ENCODE results near the gene UTF1.

UTF1 gene

DNA sequence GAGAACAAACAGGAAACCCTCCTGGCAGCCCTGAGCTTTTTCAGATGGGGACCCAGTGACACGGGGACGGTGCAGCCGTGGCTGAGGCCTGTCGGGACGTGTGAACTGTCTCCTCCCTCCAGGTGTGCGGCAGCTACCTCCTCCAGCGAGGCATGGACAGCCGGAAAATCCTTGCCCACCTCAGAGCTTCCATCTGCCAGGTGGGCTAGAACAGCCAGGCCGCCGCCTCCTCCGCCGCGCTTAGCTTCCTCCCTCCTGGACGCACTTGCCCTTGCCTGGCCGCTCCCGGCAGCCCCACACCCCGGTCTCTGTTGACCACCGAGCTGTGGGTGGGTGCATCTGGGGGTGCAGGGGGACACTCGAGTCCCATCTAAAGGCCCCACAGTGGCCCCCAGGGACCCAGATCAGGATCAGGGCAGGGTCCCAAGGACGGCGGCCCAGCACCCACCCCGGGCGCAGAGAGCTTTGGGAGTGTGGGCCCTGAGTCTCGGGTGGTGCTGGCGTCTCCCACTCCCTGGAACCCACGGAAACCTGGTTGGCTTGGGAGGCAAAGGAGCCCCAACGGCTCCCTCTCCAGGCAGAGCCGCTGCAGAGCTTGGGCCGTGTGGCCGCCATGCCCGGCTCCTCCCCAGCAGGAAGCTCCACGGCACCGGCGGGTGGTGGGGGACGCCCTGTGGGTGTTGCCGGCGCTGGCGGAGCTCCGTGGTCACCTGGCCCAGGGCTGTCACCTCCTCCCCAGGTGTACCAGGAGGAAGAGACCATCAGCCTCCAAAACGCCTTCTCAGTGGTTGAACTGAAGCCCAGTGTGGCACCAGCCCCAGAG lies 32.9 kb upstream of the UTF1 start:
- no peak for DNase-seq (ENCODE audit: low spot score)

DNA sequence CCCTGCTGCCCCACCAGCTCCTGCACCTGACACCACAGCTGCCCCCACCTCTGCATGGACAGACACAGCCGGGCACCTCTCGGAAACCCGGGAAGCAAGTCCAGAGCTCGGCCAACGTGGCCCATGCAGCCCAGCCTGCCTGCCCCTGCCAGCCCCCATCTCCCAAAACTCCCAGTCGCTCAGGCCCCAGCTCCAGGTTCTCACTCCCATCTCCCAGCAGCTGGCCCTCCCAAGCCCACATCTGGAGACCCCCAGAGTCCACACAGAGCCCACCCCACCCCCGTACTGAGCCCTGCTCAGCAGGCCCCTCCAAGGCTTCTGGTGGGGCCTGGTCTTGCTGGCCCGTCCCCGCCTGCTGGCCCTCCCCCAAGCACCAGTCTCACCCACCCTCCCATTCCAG lies 32.2 kb upstream of the UTF1 start:
- DNase-seq (ENCODE audit: low spot score) = no peak

GRCh38 chr10:133198206-133198605 lies 31.8 kb upstream of the UTF1 start:
- DNase-seq (ENCODE audit: low spot score) = no peak

DNA sequence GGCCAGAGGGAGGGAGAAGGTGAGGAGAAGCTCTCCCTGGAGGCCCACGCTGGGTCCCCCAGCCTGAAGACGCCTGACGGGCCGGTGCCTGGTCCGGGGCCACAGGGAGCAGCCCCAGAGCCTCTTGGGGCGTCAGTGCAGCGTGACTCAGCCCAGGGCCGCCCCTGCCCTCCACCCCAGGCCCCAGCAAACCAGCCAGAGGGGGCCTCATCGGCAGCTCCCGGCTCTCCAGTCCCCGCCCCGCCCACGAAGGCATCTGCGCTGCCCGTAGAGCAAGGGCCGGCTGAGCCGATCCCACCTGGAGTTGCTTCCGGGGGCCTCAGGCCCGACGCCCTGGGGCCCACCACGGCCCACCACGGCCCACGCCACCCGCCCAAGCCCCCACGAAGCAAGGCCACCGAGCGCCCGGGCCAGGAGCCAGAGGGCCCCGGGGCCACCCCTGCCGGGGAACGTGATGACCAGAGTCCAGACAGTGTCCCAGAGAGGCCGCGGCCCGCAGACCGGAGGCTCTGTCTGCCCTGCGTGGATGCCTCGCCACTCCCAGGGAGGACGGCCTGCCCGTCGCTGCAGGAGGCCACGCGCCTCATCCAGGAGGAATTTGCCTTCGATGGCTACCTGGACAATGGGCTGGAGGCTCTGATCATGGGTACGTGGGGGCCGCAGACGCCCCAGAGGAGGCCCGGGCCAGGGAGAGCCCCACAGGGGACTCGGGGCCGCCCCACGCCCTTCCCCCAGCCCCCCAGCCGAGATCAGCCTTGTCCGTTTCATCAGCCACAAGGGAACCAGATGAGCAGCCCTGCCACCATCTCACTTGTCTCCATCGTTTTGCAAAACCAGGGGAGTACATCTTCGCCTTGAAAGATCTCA lies 31.2 kb upstream of the UTF1 start:
- no peak for DNase-seq (ENCODE audit: low spot score)

DNA sequence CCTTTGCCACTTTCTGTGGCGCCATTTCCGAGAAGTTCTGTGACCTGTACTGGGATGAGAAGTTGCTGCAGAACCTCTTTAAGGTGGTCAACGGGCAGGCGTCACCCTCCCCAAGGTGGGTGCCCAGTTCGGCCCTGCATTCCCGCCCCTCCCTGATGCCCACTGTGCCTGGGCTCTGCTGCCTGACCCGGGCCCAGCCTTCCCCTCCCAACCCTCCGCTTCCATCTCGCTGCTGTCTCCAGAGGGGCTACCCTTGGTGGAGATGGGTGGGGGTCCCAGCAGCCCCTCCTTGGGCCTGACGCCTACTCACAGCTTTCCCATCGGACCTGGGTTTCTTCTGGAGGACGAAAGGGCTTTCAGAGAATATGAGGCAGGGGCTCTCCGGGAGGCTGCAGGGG lies 30.5 kb upstream of the UTF1 start:
- DNase-seq (ENCODE audit: low spot score) = no peak

- no peak for DNase-seq (ENCODE audit: low spot score)
Measured at GRCh38 chr10:133199992-133200611, 29.9 kb upstream of the UTF1 start.

GRCh38 chr10:133200621-133201031 lies 29.4 kb upstream of the UTF1 start:
- DNase-seq (ENCODE audit: low spot score) = no peak

GRCh38 chr10:133201151-133201947 lies 28.7 kb upstream of the UTF1 start:
- no peak for DNase-seq (ENCODE audit: low spot score)

DNA sequence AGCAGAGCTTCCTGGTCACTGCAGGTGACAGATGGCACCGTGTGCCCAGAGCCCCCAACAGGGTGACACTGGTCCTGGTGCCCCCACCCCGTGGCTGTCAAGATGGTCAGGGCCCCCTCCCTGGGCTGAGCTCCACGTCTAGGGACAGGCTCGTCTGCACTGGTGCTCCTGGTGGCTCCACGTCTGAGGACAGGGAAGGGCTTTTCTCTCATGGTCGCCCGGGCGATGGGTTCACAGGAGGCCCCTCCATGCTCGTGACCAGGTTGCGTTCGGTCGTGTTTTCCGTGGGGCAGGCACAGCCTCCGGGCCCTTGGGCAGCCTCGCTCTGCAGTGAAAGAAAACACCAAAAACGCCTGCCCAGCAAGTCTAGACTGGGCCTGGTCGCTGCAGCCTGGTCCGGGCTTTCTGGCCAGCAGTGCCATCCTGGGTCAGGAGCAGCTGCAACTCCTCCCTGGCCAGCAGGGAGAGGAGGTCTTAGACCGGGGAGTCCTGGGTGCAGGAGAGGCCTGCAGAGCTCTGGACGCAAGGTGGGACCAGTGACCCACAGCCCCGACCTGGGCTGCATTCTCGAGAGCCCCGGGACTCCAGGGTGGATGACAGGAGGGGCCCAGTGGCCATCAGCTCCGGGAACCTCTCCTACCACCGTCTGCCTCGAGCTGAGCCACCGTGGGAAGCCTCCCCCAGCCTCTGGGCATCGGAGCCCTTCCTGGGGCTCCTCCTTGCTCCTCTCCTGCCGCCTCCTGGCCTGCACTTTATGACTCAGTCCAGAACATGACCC lies 27.9 kb upstream of the UTF1 start:
- no peak for DNase-seq (ENCODE audit: low spot score)

GRCh38 chr10:133202778-133203651 lies 27.0 kb upstream of the UTF1 start:
- no peak for DNase-seq (ENCODE audit: low spot score)

DNA sequence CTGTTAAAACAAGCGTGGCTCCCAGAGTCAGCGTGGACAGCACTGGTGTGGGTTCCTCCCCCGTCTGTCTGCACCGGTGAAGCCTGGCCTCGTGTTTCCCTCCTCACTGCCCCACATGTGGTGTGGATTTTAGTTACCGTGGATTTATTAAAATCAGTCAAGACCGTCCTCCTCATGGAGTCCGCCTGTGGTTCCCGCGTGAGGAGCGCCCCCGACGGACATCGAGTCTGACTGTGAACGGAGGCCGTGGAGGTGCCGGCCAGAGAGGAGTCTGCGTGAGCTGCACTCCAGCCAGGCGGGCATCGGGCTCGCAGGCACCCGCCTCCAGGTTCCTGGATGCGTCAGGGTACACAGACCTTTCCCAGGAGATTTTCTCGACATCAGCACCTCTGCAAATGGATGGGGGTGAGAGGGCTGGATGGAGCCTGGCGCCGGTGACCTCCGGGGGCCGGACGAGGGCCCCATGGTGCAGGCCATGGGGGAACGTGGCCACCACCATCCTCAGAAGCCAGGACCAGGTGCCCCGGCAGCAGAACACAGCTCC lies 26.3 kb upstream of the UTF1 start:
- DNase-seq (ENCODE audit: low spot score) = no peak

DNA sequence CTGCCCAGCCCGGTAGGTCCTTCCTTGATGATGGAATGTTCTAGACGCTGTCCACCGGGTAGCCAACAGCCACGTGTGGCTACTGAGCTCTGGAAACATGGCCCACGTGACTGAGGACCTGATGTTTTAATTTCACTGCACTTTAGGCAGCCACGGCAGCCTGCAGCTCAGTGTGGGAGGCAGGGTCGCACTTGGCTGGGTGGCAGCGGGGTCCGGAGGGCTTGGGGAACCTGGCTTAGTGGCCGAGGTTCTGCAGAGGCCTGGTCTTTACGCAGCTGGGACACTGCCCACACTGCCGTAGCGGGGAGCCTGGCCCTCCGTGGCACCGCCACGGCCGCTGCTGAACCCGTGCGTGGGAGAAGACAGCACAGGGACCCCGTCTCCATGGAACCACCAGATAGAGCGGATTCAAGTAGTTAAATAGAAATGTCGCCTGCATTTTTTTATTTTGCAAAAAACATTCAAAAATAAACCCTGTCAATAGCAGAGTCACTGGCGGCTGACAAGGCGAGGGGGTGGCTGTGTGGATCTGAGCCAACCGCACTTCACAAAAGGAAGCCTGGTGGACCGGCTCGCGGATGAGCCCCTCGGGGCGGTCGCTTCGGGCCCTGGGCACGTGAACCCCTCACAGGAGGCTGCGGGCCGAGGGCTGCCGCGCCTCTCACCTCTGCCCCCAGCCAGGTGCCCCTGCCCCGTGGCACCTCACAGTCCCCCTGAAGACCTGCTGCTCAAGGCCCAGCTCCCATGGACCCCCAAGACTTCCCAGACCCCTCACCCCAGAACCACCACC lies 25.6 kb upstream of the UTF1 start:
- DNase-seq (ENCODE audit: low spot score) = no peak

GRCh38 chr10:133205146-133205545 lies 24.9 kb upstream of the UTF1 start:
- DNase-seq (ENCODE audit: low spot score) = no peak

- no peak for DNase-seq (ENCODE audit: low spot score)
Measured at GRCh38 chr10:133206356-133207040, 23.5 kb upstream of the UTF1 start.

- DNase-seq (ENCODE audit: low spot score) = no peak
Measured at GRCh38 chr10:133207041-133207600, 22.9 kb upstream of the UTF1 start.

DNA sequence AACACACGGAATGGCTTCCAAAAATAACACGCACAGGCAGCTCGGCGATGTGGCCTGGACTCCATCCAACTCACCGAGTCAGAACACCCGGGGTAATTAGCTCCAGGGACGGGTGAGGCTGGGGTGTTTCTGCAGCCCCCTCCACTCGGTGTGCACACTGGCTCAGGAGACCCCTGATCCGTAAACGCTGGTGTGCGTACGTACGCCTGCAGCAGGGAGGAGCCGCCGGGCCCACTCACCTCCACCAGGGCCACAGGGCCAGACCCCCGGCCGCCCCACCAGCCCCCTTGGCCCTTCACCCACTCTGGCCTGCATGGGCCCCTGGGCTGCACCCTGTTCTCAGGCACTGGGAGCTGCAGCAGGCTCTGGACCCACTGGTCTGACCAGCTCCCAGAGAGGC lies 22.4 kb upstream of the UTF1 start:
- DNase-seq (ENCODE audit: low spot score) = no peak

DNA sequence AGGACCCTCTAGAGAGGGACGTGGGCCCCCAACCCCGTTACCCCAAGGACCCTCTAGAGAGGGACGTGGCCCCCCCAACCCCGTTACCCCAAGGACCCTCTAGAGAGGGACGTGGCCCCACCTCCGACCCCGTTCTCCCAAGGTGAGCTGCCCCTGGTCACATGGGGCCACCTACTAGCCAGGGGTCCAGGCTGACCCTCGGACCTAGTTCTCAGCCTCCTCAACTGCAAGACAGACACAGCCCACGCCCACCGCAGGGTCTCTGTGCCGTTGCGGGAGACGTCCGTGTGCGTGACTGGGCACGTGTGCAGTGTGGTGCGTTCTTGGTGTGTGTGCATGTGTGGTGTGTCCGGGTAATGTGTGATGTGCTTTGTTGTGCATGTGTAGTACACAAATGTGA lies 21.6 kb upstream of the UTF1 start:
- no peak for DNase-seq (ENCODE audit: low spot score)

DNA sequence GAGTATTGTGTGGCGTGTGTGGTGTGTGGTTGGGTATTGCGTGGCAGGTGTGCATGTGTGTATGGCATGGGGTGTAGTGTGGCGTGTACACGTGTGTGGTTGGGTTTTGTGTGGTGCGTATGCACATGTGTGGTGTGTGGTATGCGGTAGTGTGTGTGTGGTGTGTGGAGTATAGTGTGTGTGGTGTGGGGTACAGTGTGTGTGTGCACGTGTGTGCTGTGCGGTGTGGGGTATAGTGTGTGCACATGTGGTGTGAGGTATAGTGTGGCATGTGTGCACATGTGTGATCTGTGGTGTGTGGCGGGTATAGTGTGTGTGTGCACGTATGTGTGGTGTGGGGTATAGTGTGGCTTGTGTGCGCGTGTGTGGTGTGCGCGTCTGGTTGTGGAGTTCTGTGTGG lies 20.9 kb upstream of the UTF1 start:
- DNase-seq (ENCODE audit: low spot score) = no peak
